ENCODE measurements around the gene ZC3H12A.

- TF ChIP-seq CTCF (IDR thresholded peaks at IDR 0.05) (no peak), POLR2A (IDR thresholded peaks at IDR 0.05) (no peak)
Observed at GRCh38 chr1:37449936-37450335, 24.4 kb upstream of the ZC3H12A start.

Measured in testis (tissue), 2 donors.